AG09319 (cell line): ENCODE results near the gene ABCG1.

ENCODE experiments used
- DNase-seq: peaks from one replicate; pipeline ENCODE4 v3.0.0-alpha.2; 2010; ENCODE audit warnings: low read depth; ENCODE audit errors: extremely low read depth
- CTCF ChIP-seq: IDR thresholded peaks from 2 replicates; pipeline ENCODE4 v1.5.1; 2011; ENCODE audit warnings: low read depth, mild to moderate bottlenecking, inconsistent platforms, low read length, moderate library complexity

ABCG1 gene

GRCh38 chr21:42269386-42269785, 50.4 kb downstream of the ABCG1 start:
- no peak for DNase-seq
- no peak for TF ChIP-seq CTCF

- TF ChIP-seq CTCF: no peak
- no peak for DNase-seq
Measured at GRCh38 chr21:42271065-42271464, 52.1 kb downstream of the ABCG1 start.

- no peak for TF ChIP-seq CTCF
- DNase-seq: no peak
Measured at GRCh38 chr21:42272109-42272962, 53.4 kb downstream of the ABCG1 start.

- no peak for TF ChIP-seq CTCF
Measured at GRCh38 chr21:42272984-42273600, 54.2 kb downstream of the ABCG1 start.

GRCh38 chr21:42276076-42276475, 57.1 kb downstream of the ABCG1 start:
- TF ChIP-seq CTCF: no peak
- DNase-seq: no peak

More at GRCh38 chr21:42272984-42273600, 54.2 kb downstream of the ABCG1 start:
- no peak for DNase-seq

- TF ChIP-seq CTCF: no peak
- DNase-seq: no peak
Measured at GRCh38 chr21:42276526-42277154, 57.7 kb downstream of the ABCG1 start.

- DNase-seq: no peak
- no peak for TF ChIP-seq CTCF
Measured at GRCh38 chr21:42277593-42277992, 58.7 kb downstream of the ABCG1 start.
